HG03025 (cell line): ENCODE measurements around the gene OLFML3.
"Not testable (repeated sequence)": the region's sequence is repeated elsewhere in the genome, so short reads cannot be mapped to it uniquely, and the experiment has no call there.

Experiments
- ATAC-seq: cut with Tn5 transposase; IDR thresholded peaks from one replicate; pipeline ENCODE4 v1.9.1; 2021; ENCODE audit warnings: mild to moderate bottlenecking, moderate library complexity; ENCODE audit not compliant: unreplicated experiment, low FRiP score

OLFML3 gene

GRCh38 chr1:113987259-113987658, 8.0 kb downstream of the OLFML3 start:
- ATAC-seq = no peak

GRCh38 chr1:113990530-113990929, 11.3 kb downstream of the OLFML3 start:
- ATAC-seq = no peak

GRCh38 chr1:113990961-113991360, 11.7 kb downstream of the OLFML3 start:
- ATAC-seq = no peak

GRCh38 chr1:113991467-113991997, 12.3 kb downstream of the OLFML3 start:
- ATAC-seq = no peak

GRCh38 chr1:113993072-113993471, 13.8 kb downstream of the OLFML3 start:
- no peak for ATAC-seq

- no peak for ATAC-seq
These were observed 14.5 kb downstream of the OLFML3 start for GRCh38 chr1:113993766-113994165.

GRCh38 chr1:113995382-113995781, 16.1 kb downstream of the OLFML3 start:
- no peak for ATAC-seq

GRCh38 chr1:113998361-113998760, 19.1 kb downstream of the OLFML3 start:
- no peak for ATAC-seq

- ATAC-seq = no peak
These were observed 20.0 kb downstream of the OLFML3 start for GRCh38 chr1:113999233-113999632.

GRCh38 chr1:113999799-114000198, 20.5 kb downstream of the OLFML3 start:
- ATAC-seq = no peak

GRCh38 chr1:114000406-114000805, 21.1 kb downstream of the OLFML3 start:
- no peak for ATAC-seq

- ATAC-seq = no peak
These were observed 23.4 kb downstream of the OLFML3 start for GRCh38 chr1:114002492-114003239.

GRCh38 chr1:114003431-114003830, 24.2 kb downstream of the OLFML3 start:
- no peak for ATAC-seq

GRCh38 chr1:114006825-114007224, 27.6 kb downstream of the OLFML3 start:
- not testable (repeated sequence) for ATAC-seq

- ATAC-seq = no peak
These were observed 29.2 kb downstream of the OLFML3 start for GRCh38 chr1:114008480-114008941.

GRCh38 chr1:114008993-114009392, 29.7 kb downstream of the OLFML3 start:
- no peak for ATAC-seq

GRCh38 chr1:114009393-114009792, 30.1 kb downstream of the OLFML3 start:
- ATAC-seq = no peak

GRCh38 chr1:114010433-114011184, 31.3 kb downstream of the OLFML3 start:
- no peak for ATAC-seq

- no peak for ATAC-seq
These were observed 32.5 kb downstream of the OLFML3 start for GRCh38 chr1:114011796-114012195.

- ATAC-seq = no peak
These were observed 35.8 kb downstream of the OLFML3 start for GRCh38 chr1:114015075-114015474.

- ATAC-seq = not testable (repeated sequence)
These were observed 40.5 kb downstream of the OLFML3 start for GRCh38 chr1:114019724-114020123.
